HG03575 (cell line): ENCODE measurements around the gene SPTB.

Experiments
- ATAC-seq: cut with Tn5 transposase; IDR thresholded peaks from one replicate; pipeline ENCODE4 v1.9.1; 2021; ENCODE audit not compliant: unreplicated experiment, insufficient number of reproducible peaks, low FRiP score; ENCODE audit errors: extremely low read depth

The SPTB gene

DNA sequence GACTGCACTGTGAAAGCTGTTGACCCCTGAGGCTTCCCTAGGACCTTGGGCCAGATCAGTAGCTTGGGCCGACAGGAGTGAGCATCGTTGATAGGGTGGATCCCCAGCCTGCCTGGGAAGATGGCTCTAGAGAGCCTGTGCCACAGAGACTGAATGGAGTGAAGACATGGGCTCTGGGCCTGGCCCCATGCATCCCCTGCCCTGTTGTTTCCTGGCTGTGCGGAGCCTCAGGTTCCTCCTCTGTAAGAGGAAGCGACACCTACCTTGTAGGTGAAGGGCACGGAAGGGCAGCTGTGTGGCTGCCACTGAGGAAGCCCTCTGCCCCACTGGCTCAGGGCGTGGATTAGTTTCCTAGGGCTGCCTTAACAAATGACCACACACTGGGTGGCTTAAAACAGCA, 151.6 kb downstream of the SPTB start:
- ATAC-seq = no peak

GRCh38 chr14:64727551-64728071, 152.1 kb downstream of the SPTB start:
- no peak for ATAC-seq

- no peak for ATAC-seq
Observed at GRCh38 chr14:64726585-64726890, 153.2 kb downstream of the SPTB start.

GRCh38 chr14:64725879-64726584, 153.7 kb downstream of the SPTB start:
- ATAC-seq = no peak

DNA sequence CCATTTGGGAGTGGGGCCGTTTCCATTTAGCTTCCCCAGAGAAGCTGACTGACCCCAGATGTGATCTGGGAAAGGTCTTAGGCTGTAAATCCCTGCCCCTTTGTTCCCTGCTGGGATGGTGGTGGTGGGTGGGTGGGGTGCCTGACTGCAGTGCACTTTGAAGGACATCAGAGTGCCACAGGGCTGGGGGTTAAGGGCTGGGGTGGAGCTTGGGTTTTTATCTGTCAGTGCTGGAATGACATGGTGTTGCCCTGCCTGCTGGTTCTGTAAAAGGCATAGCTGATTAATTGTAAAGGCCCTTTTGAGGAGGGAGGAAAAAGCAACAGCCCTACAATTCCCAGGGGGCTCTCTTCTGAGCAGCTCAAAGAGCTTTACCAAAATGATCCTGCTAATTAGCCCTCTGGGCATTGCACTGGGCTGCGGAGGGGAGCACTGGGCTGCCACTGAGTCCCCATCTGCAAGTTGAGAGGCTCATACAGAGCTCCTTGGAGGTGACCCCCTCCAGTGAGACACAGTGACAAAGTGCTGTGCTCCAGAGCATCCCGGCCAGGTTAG, 154.4 kb downstream of the SPTB start:
- no peak for ATAC-seq

DNA sequence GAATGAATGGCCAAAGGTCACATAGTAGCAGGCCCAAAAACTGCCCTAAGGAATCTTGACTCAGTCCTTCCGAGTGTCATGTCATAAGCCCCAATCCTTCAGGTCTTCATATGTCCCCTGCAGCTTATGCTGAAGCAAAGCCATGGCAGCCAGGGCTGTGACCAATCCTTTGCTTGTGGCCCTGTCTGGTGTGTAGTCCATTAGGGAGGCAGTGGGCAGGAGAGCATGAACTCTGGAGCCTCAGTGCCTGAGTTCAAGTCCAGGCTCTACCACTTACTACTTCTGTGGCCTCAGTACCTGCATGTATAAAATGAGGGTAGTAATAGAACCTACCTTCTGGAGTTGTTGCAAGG, 155.2 kb downstream of the SPTB start:
- no peak for ATAC-seq

DNA sequence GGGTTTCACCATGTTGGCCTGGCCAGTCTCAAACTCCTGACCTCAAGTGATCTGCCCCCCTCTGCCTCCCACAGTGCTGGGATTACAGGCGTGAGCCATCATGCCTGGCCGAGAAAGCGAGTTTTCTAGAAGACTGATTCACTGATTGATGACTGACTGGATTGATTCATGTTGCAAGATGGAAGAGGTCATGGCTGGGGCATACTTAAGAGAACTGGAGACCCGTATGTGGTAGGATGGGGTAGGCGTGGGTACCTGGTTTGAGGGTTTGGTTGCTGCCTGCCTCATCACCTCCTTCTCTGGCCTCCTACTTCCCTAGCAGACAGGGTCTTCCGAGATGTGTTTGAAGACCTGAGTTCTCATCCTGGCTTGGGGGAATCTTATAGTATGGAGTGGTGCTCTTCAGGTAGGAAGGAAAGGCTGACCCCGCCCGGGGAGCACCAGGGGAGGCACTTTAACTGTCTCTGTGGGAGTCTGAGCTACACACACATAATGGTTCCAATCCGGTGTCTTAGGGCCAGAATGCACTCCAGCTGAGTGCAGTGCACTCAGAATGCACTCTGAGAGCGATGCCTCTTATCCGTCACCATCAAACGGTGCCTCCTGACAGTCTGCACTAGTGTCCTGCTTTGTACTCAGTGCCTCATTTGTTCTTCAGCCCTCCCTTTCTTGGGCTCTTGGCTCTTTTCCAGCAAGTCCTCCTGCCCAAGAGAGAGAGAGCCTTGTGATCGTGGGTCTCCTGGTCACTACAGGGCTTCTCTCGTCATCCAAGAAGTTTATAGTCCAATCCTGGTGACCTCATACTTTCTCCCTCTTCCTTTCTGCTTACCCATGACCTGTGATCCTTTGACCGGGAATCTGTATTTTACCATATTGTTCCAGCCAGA, 155.8 kb downstream of the SPTB start:
- ATAC-seq = no peak

DNA sequence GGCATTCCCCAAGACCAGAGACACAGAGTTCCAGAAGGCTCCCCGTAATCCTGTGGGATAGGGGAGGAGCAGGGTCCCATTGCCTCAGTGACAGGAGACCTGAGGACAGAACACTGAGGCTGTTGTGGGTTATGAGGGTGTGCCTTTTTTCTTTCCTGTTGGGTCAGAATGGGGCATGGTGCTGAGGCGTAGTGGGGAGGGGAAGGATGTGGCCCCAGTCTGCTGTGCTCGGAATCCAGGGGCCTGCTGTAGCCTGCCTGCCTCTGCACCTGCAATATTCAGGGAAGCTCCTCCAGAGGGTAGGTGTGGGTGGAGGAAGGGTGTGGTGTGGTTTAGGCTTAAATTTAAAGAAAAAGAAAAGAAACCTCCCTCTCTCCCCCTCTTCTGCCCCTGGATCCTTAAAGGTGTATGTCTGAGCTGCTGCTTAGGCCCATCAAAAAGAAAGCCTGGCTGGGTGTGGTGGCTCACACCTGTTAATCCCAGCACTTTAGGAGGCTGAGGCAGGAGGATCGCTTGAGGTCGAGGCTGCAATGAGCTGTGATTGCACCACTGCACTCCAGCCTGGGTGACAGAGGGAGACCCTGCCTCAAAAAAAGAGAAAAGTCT, 156.8 kb downstream of the SPTB start:
- no peak for ATAC-seq

DNA sequence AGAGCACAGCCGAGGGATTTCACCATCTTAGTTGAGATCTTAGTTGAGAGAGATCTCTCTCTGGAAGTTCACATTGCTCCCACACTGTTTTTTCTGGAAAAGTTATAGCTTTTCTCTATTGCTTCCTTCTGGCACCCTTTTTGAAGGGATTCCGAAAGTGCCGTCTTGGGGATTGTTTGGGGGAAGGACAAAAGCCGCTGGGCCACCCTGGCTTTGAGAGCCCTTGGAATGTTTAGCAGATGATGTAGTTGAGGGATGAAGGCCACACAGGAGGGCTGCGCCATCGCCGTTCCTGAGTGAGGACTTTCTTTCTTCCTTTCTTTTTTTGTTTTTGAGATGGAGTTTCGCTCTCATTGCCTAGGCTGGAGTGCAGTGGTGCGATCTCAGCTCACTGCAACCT, 157.8 kb downstream of the SPTB start:
- no peak for ATAC-seq

- no peak for ATAC-seq
Observed at GRCh38 chr14:64721391-64721791, 158.3 kb downstream of the SPTB start.

GRCh38 chr14:64720131-64720576, 159.6 kb downstream of the SPTB start:
- no peak for ATAC-seq

DNA sequence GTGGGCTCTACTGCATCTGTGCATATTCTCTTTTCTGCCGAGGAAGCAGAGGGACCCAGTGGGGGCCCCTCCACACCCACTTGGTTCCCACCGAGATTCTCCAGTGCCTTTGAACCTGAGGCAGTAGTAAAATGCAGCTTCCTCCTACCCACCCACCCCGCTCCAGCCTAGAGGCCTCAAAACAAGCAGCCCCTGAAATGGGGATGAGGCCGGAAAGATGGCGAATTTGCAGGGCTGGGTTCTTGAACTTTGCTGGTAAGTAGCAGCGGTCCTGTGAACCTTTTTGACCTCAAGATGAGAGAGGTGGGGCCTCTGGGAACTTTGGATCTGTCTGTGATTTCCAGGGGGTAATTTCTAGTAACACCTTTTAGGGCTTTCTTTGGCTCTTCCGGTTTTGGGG, 160.1 kb downstream of the SPTB start:
- no peak for ATAC-seq

DNA sequence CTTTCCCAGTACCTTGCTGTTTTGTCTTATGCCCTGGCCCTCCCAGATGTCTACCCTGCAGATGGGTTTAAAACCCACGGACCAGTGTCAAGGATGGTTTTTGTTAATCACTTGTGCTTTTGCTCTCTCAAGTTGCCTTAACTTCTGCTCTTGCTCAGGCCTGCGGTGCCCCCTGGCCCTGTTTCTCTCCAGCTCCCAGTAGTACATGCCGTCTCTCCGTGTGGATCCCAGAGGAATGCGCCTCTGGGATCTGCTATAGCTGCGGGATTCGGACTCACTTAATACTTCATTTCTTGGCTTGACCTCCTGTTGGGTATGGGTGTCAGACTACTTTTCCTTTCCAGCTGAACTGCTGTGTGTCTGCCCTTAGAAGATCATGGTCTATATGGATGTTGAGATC, 160.9 kb downstream of the SPTB start:
- no peak for ATAC-seq

DNA sequence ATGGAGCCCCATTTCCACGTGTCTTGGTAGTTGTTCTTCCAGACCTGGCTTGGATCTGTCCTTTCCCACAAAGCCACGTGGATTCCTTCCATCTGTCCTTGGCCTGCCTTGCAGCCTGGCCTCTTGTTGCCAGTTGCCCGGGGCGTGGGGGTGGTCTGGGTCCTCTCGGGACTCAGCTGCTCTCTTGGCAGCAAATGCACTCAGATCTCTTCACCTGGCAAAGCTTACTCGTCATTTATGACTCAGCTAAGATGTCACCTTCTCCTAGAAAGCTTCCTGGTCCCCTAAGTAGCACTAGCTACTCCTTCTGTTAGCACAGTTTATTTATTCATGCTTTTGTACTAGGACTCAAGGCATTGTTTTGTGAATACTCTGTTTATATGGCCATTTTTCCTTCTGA, 161.8 kb downstream of the SPTB start:
- ATAC-seq = no peak

- no peak for ATAC-seq
Observed at GRCh38 chr14:64715628-64716412, 163.9 kb downstream of the SPTB start.

DNA sequence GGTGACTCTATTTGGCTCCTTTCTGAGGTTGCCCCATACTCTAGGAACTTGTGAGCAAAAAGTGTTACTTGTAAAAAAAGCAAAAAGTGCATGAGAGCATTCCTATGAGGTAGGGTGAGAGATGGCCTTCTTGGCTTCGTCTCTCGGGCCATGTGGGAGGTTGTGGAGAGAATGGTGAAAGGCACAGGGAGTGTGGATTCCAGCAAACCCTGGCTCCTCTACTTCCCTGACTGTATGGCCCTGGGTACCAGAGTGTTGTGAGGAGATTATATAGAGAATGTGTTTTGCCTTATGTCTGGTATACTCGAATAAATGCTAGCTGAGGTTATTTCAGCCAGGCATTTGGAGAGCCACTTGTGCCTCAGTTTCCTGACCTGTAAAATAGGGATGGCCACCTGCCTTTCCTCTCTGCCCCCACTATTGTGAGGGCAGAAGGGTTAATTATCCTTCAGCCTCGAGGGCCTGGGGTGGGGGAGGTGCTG, 164.5 kb downstream of the SPTB start:
- no peak for ATAC-seq

- no peak for ATAC-seq
Observed at GRCh38 chr14:64714432-64715025, 165.2 kb downstream of the SPTB start.

DNA sequence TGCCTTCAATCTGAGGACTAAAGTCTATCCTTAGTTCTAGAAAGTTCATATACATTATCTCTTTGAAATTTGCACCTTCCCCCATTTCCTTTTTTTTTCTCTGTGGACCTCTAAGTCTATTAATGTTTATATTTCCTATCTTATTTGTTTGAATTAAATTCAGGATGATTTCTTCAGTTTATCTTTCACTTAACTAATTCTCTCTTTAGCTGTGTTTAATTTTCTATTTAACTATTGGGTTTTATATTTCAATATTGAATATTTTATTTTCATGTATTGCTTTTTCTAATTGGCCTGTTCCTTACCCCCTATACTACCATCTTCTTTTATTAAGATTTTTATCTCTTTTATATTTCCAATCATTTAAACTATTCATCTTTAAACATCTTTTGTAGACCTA, 166.0 kb downstream of the SPTB start:
- ATAC-seq = no peak
